Esophagus mucosa (tissue), 1 donor: ENCODE results near the gene CDK2. TPM values are rescaled to one million over a fixed set of nuclear protein-coding genes. Genes with fewer than 3 reads are reported as not detected.
A peak's percentile ranks its signal among the peaks of the same experiment; 100 is the strongest.

ENCODE experiments used
- ATAC-seq: fragments of 200-7000 bp; cut with Tn5 transposase; one replicate; pipeline ENCODE4 v1.9.1; 2020
- total RNA-seq: library from RNA; stranded (reverse); gene quantifications from one replicate; pipeline ENCODE4 v1.2.4, GENCODE V29; 2023
- donor health status: DM: yes; HTN: yes; CAD: no.

Gene CDK2
- total RNA-seq, 1 donor from 2014 or later, result 20.5 TPM

GRCh38 chr12:56014205-56014604 lies 47.6 kb downstream of the CDK2 start:
- peak; percentile 84 for ATAC-seq

GRCh38 chr12:56017181-56017580 lies 50.6 kb downstream of the CDK2 start:
- no peak for ATAC-seq

- no peak for ATAC-seq
Observed at GRCh38 chr12:56018356-56018755, 51.7 kb downstream of the CDK2 start.

- peak; percentile 12 for ATAC-seq
Observed at GRCh38 chr12:56020423-56021184, 54.0 kb downstream of the CDK2 start, which contains the start of gene IKZF4. TSS of gene IKZF4 (plus strand) at chr12:56021043. CDS start at chr12:56021494, 451 bp downstream.

- ATAC-seq, result no peak
Observed at GRCh38 chr12:56021889-56022497, 55.4 kb downstream of the CDK2 start.

Other genes with a start within 250 kb of the CDK2 start
- 0.92 TPM for gene RDH5, start 246.4 kb upstream of the CDK2 start, total RNA-seq
- 253 TPM for gene CD63, start 237.8 kb upstream of the CDK2 start, total RNA-seq
- gene GDF11, start 223.7 kb upstream of the CDK2 start, total RNA-seq, result 1.2 TPM
- 47.6 TPM for gene SARNP, start 149.1 kb upstream of the CDK2 start, total RNA-seq
- gene ORMDL2, start 148.8 kb upstream of the CDK2 start, total RNA-seq, result 64.2 TPM
- 15.3 TPM for gene DNAJC14, start 137.2 kb upstream of the CDK2 start, total RNA-seq
- 0.60 TPM for gene MMP19, start 123.9 kb upstream of the CDK2 start, total RNA-seq
- gene PYM1, start 38.9 kb upstream of the CDK2 start, total RNA-seq, result 66.9 TPM
- gene DGKA, start 35.7 kb upstream of the CDK2 start, total RNA-seq, result 170 TPM
- gene PMEL, start 788 bp upstream of the CDK2 start, total RNA-seq, result 0.52 TPM
- 111 TPM for gene RAB5B, start 7.2 kb downstream of the CDK2 start, total RNA-seq
- gene SUOX, start 30.4 kb downstream of the CDK2 start, total RNA-seq, result 16.0 TPM
- 4.3 TPM for gene IKZF4, start 54.2 kb downstream of the CDK2 start, total RNA-seq
- 52.8 TPM for gene RPS26, start 75.1 kb downstream of the CDK2 start, total RNA-seq
- 68.1 TPM for gene ERBB3, start 113.3 kb downstream of the CDK2 start, total RNA-seq
- gene PA2G4, start 137.7 kb downstream of the CDK2 start, total RNA-seq, result 125 TPM
- 4,992 TPM for gene RPL41, start 149.8 kb downstream of the CDK2 start, total RNA-seq
- gene ZC3H10, start 151.4 kb downstream of the CDK2 start, total RNA-seq, result 1.8 TPM
- gene ESYT1, start 161.4 kb downstream of the CDK2 start, total RNA-seq, result 48.8 TPM
- 54.2 TPM for gene MYL6B, start 185.8 kb downstream of the CDK2 start, total RNA-seq
- gene MYL6, start 191.5 kb downstream of the CDK2 start, total RNA-seq, result 1,179 TPM
- 44.4 TPM for gene SMARCC2, start 222.7 kb downstream of the CDK2 start, total RNA-seq